Peyer's patch (tissue), 4 donors: ENCODE measurements around the gene NMS.

ENCODE experiments used
- POLR2A ChIP-seq, 2 donors: fragments of 450-650 bp; IDR thresholded peaks; one replicate each; pipeline ENCODE4 v1.5.1; 2017; ENCODE audit warnings: antibody characterized with exemption in 2 of 2, mild to moderate bottlenecking in 2 of 2, moderate library complexity in 2 of 2
- TF ChIP-seq, protein P1 (sequence below), 6 experiments: fragments of 450-650 bp in 4 of 6; fragments of 200-600 bp in 2 of 6; sonication (generic) in 1 of 6; IDR thresholded peaks; one replicate each; pipeline ENCODE4 v1.5.1; 2017 to 2019; ENCODE audit warnings: antibody characterized with exemption in 6 of 6, mild to moderate bottlenecking in 3 of 6, moderate library complexity in 1 of 6

DNA sequence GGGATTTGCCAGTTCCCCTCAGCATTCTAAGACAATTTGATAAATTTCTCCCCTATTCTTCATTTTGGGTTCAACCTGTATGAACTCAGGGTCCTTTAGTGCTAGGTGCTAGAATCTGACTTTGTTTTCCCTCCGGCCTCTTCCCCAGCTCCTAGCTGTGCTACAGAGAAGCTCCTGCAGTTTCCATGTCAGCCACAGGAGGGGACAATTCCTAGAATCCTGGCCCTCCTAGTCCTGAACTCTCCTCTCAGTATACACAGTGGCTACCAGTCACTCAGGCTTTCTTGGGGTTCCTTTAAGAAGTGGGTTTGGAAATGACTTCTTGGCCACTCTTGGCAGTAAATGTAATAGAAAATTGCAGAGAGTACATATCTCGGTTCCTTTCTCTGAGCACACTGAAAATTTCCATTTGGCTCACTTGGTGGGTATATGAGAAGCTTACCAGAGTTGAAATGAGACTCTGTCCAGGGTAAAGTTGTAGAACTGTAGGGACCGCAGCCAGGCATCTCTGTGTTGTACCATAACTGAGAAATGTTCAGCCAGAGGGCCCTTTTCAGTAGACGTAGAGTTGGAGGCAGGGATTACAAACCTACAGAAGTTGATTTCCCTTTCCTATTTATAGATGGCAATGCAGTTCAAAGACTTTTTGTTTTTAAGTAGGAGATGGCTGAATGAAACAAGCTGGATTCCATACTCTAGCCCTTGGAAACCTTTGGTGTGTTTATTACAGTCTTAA lies 47.8 kb upstream of the NMS start:
- TF ChIP-seq, protein P1, sequence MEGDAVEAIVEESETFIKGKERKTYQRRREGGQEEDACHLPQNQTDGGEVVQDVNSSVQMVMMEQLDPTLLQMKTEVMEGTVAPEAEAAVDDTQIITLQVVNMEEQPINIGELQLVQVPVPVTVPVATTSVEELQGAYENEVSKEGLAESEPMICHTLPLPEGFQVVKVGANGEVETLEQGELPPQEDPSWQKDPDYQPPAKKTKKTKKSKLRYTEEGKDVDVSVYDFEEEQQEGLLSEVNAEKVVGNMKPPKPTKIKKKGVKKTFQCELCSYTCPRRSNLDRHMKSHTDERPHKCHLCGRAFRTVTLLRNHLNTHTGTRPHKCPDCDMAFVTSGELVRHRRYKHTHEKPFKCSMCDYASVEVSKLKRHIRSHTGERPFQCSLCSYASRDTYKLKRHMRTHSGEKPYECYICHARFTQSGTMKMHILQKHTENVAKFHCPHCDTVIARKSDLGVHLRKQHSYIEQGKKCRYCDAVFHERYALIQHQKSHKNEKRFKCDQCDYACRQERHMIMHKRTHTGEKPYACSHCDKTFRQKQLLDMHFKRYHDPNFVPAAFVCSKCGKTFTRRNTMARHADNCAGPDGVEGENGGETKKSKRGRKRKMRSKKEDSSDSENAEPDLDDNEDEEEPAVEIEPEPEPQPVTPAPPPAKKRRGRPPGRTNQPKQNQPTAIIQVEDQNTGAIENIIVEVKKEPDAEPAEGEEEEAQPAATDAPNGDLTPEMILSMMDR (IDR thresholded peaks at IDR 0.05), result peak in 4 of 6 experiments; percentile 17 to 32 (median 20)
- TF ChIP-seq POLR2A (IDR thresholded peaks at IDR 0.05), result no peak
